ELF-1 (cell line): ENCODE measurements around the gene ZDHHC24.
"Not testable (repeated sequence)": the region's sequence is repeated elsewhere in the genome, so short reads cannot be mapped to it uniquely, and the experiment has no call there.

Experiments
- DNase-seq: peaks from one replicate; pipeline ENCODE4 v3.0.0-alpha.2; 2016; ENCODE audit warnings: low read depth, low spot score

ZDHHC24 gene

GRCh38 chr11:66545701-66546367 is at the start of gene ZDHHC24:
Gene ZDHHC24, minus strand, starts transcription at chr11:66546048. Its CDS starts 45 bp downstream, at chr11:66546003.
- peak; percentile 97 for DNase-seq

- DNase-seq: no peak
Measured at GRCh38 chr11:66595245-66595904, 49.5 kb upstream of the ZDHHC24 start.

- DNase-seq: no peak
Measured at GRCh38 chr11:66593650-66594049, 47.8 kb upstream of the ZDHHC24 start.

- no peak for DNase-seq
Measured at GRCh38 chr11:66593303-66593635, 47.4 kb upstream of the ZDHHC24 start.

GRCh38 chr11:66592457-66593302 is 46.8 kb upstream of the ZDHHC24 start, which contains the start of the genes CCDC87 and CCS:
Gene CCDC87, minus strand, starts transcription at chr11:66593063. Its CDS starts 48 bp downstream, at chr11:66593015.
Gene CCS, plus strand, starts transcription at chr11:66593185. Its CDS starts 77 bp downstream, at chr11:66593262.
- peak; percentile 97 for DNase-seq

- no peak for DNase-seq
Measured at GRCh38 chr11:66591175-66591574, 45.3 kb upstream of the ZDHHC24 start.

- no peak for DNase-seq
Measured at GRCh38 chr11:66589996-66590675, 44.3 kb upstream of the ZDHHC24 start.

- not testable (repeated sequence) for DNase-seq
Measured at GRCh38 chr11:66589315-66589714, 43.5 kb upstream of the ZDHHC24 start.

GRCh38 chr11:66586136-66586535 is 40.3 kb upstream of the ZDHHC24 start:
- no peak for DNase-seq

- DNase-seq: not testable (repeated sequence)
Measured at GRCh38 chr11:66585447-66585846, 39.6 kb upstream of the ZDHHC24 start.

- DNase-seq: not testable (repeated sequence)
Measured at GRCh38 chr11:66582565-66583147, 36.8 kb upstream of the ZDHHC24 start.

- DNase-seq: no peak
Measured at GRCh38 chr11:66581261-66581660, 35.4 kb upstream of the ZDHHC24 start.

- DNase-seq: no peak
Measured at GRCh38 chr11:66580803-66581202, 35.0 kb upstream of the ZDHHC24 start.

- peak; percentile 86 for DNase-seq
Measured at GRCh38 chr11:66579017-66579606, 33.3 kb upstream of the ZDHHC24 start.

- no peak for DNase-seq
Measured at GRCh38 chr11:66570850-66571180, 25.0 kb upstream of the ZDHHC24 start.

- DNase-seq: no peak
Measured at GRCh38 chr11:66570079-66570849, 24.4 kb upstream of the ZDHHC24 start.

- no peak for DNase-seq
Measured at GRCh38 chr11:66569076-66569475, 23.2 kb upstream of the ZDHHC24 start.

- peak; percentile 83 for DNase-seq
Measured at GRCh38 chr11:66568124-66568916, 22.5 kb upstream of the ZDHHC24 start, which contains the start of gene CTSF. Gene CTSF, minus strand, starts transcription at chr11:66568606. Its CDS starts 120 bp downstream, at chr11:66568486.

GRCh38 chr11:66567787-66568123 is 21.9 kb upstream of the ZDHHC24 start:
- no peak for DNase-seq
